GM18873 (cell line): ENCODE measurements around the gene SCD5.

Source experiments
- ATAC-seq: cut with Tn5 transposase; IDR thresholded peaks from one replicate; pipeline ENCODE4 v1.9.1; 2021; ENCODE audit warnings: mild to moderate bottlenecking, moderate library complexity, moderate number of reproducible peaks; ENCODE audit not compliant: unreplicated experiment, low FRiP score

SCD5 gene

DNA sequence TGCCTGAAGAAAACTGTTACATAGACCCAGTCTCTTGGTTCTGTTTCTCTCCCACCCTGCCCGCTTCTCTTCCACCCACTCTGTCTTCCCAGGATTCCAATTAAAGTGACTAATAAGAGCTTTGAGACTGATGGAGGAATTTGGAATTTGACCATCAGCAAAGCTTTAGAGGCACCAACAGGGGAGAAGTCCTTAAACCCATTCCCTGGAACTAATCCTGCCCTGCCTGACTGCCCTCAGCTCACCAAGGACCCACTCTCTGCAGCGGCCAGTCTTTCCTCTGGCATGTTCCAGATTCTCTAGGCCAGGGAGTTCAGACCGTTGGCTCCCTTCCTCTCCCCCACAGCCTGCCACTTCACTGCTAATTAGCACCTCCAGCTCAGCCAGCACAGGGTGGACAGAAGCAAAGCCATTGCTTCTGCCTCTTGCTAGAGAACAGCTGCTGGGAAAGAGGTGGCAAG lies 23.9 kb downstream of the SCD5 start:
- no peak for ATAC-seq

DNA sequence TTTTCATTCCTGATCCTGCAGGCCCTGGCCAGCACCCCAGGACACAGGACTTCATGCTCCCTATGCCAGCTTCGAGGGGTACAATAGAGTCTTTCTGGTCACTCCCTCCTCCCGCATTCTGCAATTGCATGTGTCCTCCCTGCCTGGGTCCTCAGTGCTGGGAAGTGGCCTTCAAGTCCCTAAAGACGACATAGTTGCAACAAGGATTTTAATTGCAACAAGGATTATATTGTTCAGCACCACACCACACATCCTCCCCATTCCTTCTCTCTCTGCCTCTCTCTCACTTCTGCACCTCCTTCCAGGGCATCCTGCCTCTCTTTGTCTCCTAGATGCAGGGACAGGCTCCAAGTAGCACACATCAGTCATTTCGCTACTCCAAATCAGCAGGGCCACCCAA lies 25.5 kb downstream of the SCD5 start:
- no peak for ATAC-seq

- no peak for ATAC-seq
These were observed 28.0 kb downstream of the SCD5 start for GRCh38 chr4:82770607-82771006.

GRCh38 chr4:82765134-82765533 lies 33.5 kb downstream of the SCD5 start:
- ATAC-seq: no peak

- no peak for ATAC-seq
These were observed 37.4 kb downstream of the SCD5 start for GRCh38 chr4:82761229-82761628.

GRCh38 chr4:82758701-82759685 lies 39.6 kb downstream of the SCD5 start:
- no peak for ATAC-seq

- no peak for ATAC-seq
These were observed 42.5 kb downstream of the SCD5 start for GRCh38 chr4:82756061-82756460.

DNA sequence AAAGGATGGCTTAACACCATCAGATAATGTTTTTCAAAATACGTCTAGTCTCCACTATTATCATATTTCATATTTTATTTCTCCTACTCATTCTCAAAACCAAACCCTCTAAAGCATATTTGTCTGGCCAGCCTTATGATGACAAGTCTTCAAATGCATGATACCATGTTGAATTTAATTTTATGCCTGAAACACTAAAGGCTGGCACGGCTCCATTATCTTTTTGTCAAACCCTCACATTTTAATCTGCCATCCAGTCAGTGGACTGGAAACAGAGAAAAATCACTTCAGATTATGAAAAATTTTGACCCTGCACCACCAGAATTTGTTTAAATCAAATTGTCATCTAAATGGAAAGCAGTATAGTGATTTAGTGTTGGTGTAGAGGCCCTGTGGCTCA lies 42.9 kb downstream of the SCD5 start:
- no peak for ATAC-seq

- ATAC-seq: no peak
These were observed 44.0 kb downstream of the SCD5 start for GRCh38 chr4:82754513-82755165.

GRCh38 chr4:82753725-82754410 lies 44.7 kb downstream of the SCD5 start:
- no peak for ATAC-seq

- ATAC-seq: no peak
These were observed 45.4 kb downstream of the SCD5 start for GRCh38 chr4:82753238-82753637.

GRCh38 chr4:82748810-82749470 lies 49.7 kb downstream of the SCD5 start:
- no peak for ATAC-seq

DNA sequence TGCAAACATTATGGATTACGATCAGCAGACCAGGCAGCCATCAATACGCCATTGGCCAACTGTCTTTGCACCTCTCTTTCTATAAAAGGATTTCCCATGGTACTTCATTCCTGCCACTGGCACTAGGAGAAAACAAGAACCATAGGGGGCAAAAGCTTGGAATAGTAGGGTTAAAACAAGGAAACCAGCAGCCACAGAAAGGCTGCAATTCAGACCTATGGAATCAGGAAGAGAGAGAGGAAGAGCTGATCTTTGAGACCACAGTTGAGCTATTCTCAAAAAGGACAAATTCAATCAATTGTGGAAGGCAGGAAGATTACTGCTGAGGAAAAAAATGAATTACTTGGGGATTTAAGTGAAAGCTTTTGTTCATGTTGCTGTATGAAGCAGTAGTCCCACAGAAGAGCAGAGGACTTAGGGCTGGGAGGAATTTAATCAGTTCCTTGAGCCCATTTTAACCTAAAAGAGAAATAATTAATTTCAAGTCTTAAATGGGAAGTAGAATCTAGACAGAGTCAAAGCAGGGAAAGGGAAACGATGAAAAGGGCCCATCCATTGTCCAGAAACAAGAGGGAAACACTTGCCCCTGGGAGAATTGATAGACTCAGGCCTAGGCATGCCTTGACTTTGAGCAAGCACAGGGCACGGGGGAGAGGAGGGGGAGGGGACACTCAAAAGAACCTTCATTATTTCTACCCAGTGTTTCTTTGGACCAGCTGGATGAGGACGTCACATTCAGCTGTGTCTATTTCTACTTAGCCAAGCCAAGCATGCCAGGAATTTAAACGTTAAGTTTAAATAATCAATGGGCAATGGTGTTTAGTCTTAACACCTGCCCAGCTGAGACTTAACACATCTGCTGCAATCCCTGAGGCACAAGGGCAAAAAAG lies 50.7 kb downstream of the SCD5 start:
- no peak for ATAC-seq

DNA sequence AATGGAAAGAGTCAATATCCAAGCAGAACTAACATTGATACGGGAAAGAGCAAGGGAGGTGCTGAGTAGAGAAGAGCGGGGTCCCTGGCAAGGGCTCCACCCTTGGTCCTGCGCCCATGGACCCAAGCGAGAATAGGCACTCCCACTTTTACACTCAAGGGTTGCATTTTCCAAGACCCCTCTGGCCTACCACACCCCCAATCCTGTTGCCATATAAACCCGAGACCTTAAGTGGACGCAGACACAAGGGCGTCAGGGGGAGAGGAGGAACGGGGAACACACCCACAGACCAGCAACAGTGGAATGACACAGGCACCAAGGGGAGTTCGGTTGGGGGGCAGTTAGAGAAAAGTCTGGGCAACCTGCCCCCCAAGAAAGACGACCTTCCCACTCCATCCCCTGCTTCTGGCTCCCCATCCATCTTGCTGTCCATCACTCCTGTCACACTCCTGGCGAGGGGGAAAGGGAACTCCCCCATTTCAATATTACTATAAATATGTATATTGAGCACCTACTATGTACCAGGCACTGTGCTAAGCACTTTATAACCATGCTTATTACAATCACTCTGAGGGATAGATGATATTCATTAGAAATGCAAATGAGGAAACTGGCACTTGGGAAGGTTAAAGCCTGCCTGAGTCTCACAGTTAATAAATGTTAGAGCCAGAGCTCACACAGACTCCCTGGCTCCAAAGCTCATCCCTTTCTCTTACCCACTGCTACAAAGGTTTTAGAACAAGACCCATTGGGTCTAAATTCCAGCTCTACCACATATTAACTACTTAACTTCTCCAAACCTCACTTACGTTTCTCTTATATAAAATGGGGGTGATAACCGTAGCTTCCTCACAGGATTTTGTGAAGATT lies 51.7 kb downstream of the SCD5 start:
- ATAC-seq: no peak

DNA sequence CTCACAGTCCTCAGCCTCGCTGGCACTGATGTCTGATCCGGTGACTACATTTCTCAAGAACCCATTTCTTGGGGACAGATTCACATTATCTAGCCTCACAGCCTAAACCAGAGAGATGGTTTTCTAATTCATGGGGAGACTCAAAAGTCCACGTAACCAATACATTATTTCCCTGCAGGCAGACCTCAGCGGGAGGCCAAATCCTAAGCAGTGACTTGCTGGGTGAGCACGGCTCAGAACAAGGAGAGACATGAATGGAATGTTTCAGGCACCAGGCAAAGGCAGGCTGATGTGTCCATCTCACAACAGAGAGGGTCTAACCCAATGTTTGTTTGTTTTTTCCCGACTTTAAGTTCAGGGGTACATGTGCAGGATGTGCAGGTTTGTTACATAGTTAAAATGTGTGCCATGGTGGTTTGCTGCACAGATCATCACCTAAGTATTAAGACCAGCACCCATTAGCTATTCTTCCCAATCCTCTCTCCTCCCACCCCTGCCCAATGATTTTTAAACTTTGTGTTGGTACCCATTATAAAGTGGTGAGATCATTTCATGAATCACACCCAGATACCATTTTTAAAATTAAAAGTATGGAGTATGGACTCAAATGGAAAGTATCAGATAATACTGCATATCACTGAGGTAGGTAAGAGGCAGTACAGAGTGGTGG lies 53.3 kb downstream of the SCD5 start:
- no peak for ATAC-seq

DNA sequence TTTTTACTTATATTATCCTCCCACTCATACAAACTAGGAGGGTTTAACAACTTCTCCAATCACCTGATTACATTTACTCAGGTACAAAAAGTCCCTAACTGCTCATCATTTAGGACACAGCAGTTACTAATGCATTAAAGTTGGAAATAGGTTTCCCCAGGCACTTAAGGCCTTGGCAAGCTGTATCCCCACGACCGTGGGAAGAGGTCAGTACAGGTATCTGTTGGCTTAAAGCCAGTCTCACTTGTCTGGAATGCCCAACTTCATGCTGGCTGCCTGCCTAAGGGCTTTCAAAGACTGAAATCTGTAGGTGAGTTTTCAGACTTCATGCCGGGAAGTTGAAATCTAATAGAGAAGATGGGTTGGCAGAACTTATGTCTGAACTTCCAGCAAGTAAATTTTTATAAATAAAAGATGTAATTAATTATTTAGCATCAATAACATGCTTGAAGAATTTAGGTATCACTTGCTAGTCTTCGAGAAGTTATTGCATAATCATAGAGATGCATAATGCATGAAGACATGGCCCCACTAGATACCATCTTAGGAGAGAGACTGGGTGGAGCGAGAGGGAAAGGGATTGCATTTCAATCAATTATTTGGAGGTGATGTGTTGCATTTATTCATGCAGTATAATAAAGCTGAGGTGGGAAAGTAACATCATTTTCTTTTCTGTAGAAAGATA lies 54.2 kb downstream of the SCD5 start:
- no peak for ATAC-seq

- ATAC-seq: no peak
These were observed 57.4 kb downstream of the SCD5 start for GRCh38 chr4:82741188-82741587.
